Activated gamma-delta T cell treated with anti-CD3 and anti-CD28 coated beads, Interleukin-2, amount 50 U/mL, for 16 hours (primary cell): ENCODE results near the gene CELSR3.

Experiments used
- DNase-seq: peaks from one replicate; pipeline ENCODE4 v3.0.0-alpha.2; 2020; ENCODE audit warnings: low read depth

CELSR3 gene

DNA sequence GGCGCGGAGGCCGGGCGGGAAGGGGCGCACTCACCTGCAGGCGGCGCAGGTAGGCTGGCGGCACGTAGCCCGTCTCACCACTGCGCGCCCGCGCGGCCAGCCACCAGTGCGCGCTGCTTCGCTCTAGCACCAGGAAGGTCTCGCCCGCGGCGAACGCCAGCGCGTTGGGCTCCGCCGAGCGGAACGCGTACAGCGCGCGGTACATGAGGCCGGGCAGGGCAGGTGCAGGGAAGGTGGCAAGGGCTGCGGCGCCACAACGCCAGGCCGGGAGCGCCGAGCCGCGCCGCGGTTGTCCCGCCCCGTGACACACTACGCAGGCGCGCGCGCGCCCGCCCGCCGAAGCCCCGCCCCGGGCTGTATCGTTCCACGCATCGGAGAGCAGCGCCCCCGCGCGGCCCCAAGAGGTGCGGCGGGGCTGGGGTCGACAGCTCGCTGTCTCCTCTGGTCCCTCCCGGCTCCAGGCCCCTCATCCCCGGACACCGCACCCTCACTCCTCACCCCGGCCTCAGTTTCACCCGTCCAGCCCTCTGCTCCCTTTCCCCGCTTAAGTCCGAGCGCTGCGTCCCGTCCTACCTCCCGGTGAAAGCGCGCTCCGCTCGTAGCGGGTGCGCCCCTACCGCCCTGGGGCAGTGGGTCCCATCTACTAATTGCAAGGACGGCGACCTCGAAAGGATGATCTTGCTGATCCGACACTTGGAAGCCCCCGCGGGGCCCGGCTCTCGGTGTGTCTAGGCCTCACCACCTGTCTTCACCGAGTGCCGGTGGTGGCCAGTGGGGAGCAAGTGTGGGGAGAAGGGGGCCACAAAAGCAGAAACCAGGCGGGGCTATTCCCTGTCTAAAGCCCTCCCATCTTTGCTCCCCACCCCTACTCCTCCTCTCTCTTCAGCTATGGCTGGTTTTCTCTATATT, 23.2 kb upstream of the CELSR3 start, which contains the start of gene NCKIPSD:
NCKIPSD (minus strand) TSS at position 313 of the 909 bp plus-strand sequence; CDS start at position 205, 108 bp downstream.
- peak; percentile 86 for DNase-seq

GRCh38 chr3:48685293-48685602, 22.6 kb upstream of the CELSR3 start:
- DNase-seq = no peak

GRCh38 chr3:48684480-48685143, 21.9 kb upstream of the CELSR3 start:
- no peak for DNase-seq

DNA sequence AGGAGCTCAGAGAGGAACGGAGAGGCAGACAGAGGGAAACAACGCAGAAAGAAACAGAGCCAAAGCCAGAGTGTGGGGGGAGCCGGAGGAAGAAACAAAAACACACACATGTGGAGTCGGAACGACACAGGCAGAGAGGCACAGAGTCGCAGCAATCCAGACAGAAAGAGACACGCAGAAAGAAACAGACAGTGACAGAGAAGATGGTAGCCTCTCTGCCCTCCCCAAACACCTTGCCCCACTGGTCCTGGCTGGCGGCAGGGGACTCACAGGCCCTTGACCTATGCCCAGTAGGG, 21.3 kb upstream of the CELSR3 start:
- DNase-seq = no peak

- DNase-seq = no peak
Measured at GRCh38 chr3:48682786-48683185, 20.1 kb upstream of the CELSR3 start.

DNA sequence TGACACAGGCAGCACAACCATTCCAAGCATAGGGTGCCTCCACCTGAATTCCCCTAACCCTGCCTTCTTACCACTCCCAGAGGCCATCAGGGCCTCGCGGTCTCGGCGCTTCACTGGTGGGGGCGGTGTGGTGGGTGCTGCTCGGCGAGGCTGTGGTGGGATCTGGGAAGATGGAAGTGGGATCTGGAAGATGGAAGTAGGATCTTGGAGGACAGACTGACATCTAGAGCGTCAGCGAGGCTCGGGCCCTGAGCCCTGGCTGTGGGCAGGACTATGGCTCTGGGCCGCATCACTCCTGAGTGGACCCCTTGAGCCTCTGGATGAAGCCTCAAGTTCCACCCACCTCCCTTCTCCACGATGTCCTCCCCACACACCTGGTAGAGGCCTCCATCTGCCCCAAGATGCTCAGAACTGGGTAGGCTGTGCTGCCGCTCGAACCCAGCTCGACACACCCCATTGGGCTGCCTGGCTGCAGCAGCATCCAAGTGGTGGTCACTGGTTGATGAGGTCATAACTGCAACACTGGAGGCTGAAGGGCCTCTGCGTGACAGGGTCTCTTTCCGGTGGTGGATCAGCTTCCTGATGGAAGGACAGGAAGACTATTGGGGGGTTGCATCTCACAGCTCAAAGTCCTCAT, 19.4 kb upstream of the CELSR3 start:
- DNase-seq = no peak

DNA sequence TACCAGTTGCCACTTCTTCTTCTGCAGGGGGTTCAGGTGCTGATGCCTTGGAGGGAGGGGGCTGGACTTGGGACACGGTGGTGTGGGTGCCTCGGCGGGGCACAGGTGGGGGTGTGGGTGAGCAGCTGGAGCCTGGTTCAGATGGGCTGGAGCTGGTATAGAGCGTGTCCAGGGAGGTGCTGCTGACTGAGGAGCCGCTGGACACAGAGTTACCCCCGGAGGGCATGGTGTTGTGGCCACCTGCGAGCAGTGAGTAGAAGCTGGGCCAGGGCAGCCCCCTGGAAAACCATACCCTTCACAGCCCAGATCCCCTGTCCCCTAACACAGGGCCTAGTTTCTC, 18.8 kb upstream of the CELSR3 start:
- no peak for DNase-seq

GRCh38 chr3:48680811-48681540, 18.3 kb upstream of the CELSR3 start:
- no peak for DNase-seq

DNA sequence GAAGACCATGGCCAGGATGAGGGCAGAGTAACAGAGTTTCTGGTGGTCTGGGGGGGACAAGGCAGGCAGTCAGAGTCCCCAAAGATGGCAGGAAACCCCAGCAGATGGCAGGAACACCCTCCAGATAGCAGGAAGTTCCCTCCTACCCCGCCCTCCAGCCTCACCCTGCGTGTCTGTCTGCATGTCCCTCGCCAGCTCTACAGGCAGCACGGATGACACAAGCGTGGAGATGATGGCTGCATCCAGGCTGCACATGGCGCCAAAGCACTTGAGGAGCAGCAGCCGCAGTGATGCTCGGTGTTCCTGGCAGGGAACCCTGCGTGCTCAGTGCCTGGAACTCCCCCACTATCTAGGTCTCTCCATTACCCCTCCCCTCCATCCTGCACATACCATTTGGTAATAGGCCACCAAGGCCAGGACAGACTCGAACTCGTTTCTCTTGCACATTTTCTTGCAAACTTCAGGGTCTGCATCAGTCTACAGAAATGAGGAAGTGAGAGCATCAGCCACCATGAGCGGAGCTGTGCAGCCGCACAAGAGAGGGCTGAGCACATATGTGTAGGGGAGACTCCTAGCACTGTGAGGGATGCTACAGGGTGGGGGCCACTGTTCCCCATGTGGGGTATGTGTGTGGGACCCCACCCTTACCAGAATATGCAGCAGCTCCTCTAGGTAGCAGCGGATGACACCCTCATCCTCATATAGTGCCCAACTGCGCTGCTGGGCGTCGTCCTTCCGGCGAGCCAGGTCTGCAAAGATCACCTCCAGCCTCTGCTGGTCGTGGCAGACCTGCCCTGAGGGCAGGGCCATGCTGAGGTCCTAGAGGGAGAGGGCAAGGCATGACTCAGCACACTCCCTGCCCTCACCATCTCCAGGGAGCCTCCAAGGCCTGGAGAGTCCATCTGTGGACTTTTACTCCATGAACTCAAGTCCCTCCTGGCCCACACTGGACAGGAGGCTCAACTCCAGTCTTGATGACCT, 17.0 kb upstream of the CELSR3 start:
- no peak for DNase-seq

DNA sequence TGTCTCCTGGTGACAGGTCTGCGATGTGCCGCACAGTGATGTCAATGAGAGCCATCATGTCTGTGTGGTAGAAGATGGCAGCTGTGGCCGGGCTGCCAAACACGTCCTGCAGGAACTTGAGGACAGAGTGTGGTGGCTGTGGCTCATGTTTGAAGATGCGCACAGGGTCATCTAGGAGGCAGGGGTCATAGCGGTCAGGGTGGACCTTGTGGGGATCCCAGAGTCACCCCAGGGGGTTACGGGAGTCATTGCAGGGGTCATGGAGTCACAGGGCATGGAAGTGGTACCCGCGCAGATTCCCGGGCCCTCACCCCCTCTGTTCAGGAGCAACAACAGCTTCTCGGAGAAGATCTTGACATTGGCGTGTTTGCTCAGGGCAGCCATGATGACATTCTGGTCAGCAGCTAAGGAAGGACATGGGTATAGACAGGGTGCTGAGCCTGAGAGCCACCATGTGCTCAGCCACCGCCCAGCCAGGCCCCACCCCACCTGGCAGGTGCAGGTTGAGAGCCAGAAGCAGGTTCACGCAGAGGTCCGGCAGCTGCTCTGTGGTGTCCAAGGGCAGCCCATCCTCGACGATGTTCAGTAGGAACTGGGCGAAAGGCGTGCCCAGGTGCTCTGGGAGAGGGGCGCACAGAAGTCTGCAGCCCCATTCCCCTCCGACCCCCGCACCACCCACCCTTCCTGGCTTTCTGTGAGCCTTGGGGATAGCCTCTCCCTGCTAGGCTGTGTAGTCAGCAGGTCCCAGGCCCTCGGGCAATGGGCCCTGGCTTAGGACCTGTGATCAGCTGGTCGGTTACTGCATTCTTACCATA, 16.1 kb upstream of the CELSR3 start:
- no peak for DNase-seq

- no peak for DNase-seq
Measured at GRCh38 chr3:48678056-48678455, 15.4 kb upstream of the CELSR3 start.

DNA sequence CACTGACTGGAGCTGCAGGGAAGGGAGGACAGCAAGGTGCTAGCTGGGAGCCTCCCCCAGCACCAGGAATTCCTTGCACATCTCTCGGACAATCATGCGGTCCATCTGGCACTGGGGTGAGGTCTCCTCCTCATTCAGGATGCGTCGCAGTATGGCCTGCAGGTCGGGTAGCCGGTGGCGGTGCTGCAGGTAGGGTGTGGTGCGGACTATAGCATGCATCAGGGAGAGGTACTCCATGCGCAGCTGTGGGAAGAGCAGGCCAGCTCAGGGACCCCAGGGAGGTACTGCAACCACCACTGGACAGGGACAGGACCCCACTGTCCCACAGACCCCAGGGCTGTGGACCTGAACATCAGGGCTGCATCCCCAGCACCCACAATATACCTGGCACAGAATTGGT, 11.8 kb upstream of the CELSR3 start:
- DNase-seq = no peak

DNA sequence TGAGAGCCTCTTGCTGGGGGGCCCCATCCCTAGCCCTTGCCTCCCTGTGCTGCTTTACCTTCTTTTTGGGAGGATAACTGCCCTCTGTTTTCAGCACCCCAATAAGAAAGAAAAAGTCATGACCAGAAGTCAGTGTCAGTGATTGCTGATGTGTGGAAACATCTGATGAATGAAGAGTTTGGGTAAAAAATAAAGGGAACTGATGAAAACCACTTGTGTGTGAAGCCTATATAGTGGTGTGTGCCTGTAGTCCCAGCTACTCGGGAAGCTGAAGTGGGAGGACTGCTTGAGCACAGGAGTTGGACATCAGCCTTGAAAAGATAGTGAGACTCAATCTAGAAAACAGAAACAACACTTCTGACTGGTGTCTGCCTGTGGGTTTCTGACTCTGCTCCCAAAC, 9.8 kb upstream of the CELSR3 start:
- no peak for DNase-seq

- no peak for DNase-seq
Measured at GRCh38 chr3:48664929-48665328, 2.2 kb upstream of the CELSR3 start.

DNA sequence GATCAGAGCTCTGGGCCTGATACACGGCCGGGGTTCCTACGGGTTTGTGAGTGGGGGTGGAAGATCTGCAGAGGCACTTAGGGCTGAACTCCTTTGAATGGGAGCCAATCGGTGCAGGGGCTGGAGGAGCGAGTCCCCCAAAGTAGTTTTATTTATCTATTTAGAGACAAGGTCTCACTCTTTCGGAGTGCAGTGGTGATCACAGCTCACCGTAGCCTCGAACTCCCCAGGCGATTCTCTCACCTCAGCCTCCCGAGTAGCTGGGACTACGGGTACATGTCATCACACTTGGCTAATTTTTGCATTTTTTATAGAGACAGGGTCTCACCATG, 1.6 kb upstream of the CELSR3 start:
- DNase-seq = no peak

GRCh38 chr3:48663489-48664312, 1.0 kb upstream of the CELSR3 start:
- peak; percentile 70 for DNase-seq

DNA sequence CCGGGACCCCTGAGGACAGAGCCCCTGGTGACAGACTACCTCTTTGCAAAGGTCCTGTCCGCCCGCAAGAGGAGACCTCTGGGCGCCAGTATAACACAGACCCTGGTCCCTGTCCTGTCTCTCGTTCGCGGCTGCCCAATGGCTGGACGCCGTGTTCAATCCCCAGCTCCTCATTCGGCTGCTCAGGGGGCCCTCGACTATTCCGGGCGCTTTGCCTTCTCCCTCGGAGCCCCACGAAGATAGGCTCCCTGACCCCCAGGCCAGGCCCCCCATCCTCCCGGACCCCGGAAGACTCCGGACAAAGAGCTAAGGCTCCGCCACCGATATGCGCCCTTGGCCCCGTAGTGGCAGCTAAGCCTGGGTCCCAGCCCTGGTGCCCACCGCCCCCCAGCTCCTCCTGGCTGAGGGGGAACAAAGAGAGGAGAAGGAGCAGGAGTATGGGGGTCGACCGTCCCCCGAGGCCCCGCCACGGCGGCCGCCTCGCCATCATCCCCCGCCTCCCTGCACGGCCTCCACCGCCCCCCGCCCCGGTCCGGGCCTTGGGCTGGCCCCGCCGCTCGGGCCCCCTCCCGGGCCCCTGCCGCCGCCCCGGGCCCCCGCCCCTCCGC, 437 bp downstream of the CELSR3 start:
- no peak for DNase-seq

DNA sequence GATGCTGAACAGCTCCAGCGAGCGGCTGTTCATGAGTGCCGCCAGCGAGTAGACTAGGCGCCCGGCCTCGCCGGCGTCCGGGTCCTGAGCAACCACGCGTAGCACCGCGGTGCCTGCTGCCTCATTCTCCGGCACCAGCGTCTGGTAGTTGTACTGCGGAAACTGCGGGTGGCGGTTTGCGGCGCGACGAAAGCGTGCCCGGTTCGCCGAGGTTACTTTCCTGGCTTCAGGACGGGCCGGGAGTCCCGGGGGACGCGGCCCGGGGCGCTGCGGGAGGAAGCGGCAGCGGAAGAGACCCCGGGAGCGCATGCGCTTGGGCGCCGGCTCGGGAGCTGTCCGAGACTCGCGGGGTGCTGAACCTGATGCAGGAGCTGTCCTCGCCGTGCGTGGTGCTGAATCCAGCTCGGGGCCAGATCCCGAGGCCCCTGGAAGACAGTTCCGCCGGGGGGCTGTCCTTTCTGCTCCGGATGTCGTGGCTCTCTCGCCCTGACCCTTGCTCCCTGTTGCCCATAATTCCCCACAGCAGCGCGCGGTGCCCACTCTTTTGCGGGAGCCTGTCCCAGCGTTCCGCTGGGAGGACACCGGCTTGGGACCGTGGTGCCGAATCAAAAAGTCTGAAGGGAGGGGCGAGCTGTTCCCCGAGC, 1.1 kb downstream of the CELSR3 start:
- DNase-seq = peak; percentile 60
